GM19193 (cell line): ENCODE data around the gene TTLL9.

ENCODE experiments used
- POLR2A ChIP-seq: IDR thresholded peaks from 4 replicates; pipeline ENCODE4 v1.6.1; 2011; ENCODE audit not compliant: insufficient read depth, insufficient read length; ENCODE audit errors: extremely low read depth

Gene TTLL9

GRCh38 chr20:31844737-31845299, 25.6 kb upstream of the TTLL9 start:
- no peak for TF ChIP-seq POLR2A

GRCh38 chr20:31845300-31845863, 25.1 kb upstream of the TTLL9 start, which contains the start of gene FOXS1:
FOXS1 (minus strand) TSS chr20:31845604; CDS start chr20:31845542, 62 bp downstream.
- TF ChIP-seq POLR2A, result no peak

GRCh38 chr20:31846793-31847138, 23.7 kb upstream of the TTLL9 start:
- no peak for TF ChIP-seq POLR2A

GRCh38 chr20:31848088-31848999, 22.1 kb upstream of the TTLL9 start:
- no peak for TF ChIP-seq POLR2A

GRCh38 chr20:31849306-31849930, 21.0 kb upstream of the TTLL9 start:
- TF ChIP-seq POLR2A, result no peak

GRCh38 chr20:31851240-31851955, 19.0 kb upstream of the TTLL9 start:
- no peak for TF ChIP-seq POLR2A

- no peak for TF ChIP-seq POLR2A
Measured at GRCh38 chr20:31853481-31853880, 17.0 kb upstream of the TTLL9 start.

- TF ChIP-seq POLR2A, result no peak
Measured at GRCh38 chr20:31856516-31856915, 13.9 kb upstream of the TTLL9 start.

GRCh38 chr20:31857861-31858759, 12.3 kb upstream of the TTLL9 start:
- no peak for TF ChIP-seq POLR2A

- no peak for TF ChIP-seq POLR2A
Measured at GRCh38 chr20:31858760-31859083, 11.7 kb upstream of the TTLL9 start.

GRCh38 chr20:31859266-31859997, 11.0 kb upstream of the TTLL9 start:
- TF ChIP-seq POLR2A, result no peak

- no peak for TF ChIP-seq POLR2A
Measured at GRCh38 chr20:31859998-31860380, 10.4 kb upstream of the TTLL9 start.

- TF ChIP-seq POLR2A, result no peak
Measured at GRCh38 chr20:31860390-31861134, 9.9 kb upstream of the TTLL9 start.
